IPS-NIHi7 (cell line): ENCODE data around the gene KMO.

ENCODE experiments used
- DNase-seq: peaks from one replicate; pipeline ENCODE4 v3.0.0; 2012; ENCODE audit warnings: mixed read lengths; ENCODE audit errors: extremely low spot score

KMO gene

GRCh38 chr1:241627453-241628259, 95.5 kb downstream of the KMO start:
- peak; percentile 32 for DNase-seq

- DNase-seq, result no peak
These were observed 97.8 kb downstream of the KMO start for GRCh38 chr1:241630005-241630404.

GRCh38 chr1:241630476-241630875, 98.3 kb downstream of the KMO start:
- no peak for DNase-seq

- no peak for DNase-seq
These were observed 98.7 kb downstream of the KMO start for GRCh38 chr1:241630899-241631298.

GRCh38 chr1:241631674-241632073, 99.5 kb downstream of the KMO start:
- DNase-seq, result no peak

- no peak for DNase-seq
These were observed 100.8 kb downstream of the KMO start for GRCh38 chr1:241632987-241633386.

GRCh38 chr1:241635556-241636152, 103.5 kb downstream of the KMO start:
- no peak for DNase-seq

- DNase-seq, result no peak
These were observed 104.1 kb downstream of the KMO start for GRCh38 chr1:241636291-241636690.

GRCh38 chr1:241637046-241637590, 104.9 kb downstream of the KMO start:
- no peak for DNase-seq

- no peak for DNase-seq
These were observed 105.4 kb downstream of the KMO start for GRCh38 chr1:241637604-241638003.

GRCh38 chr1:241638099-241638682, 106.0 kb downstream of the KMO start:
- DNase-seq, result no peak

GRCh38 chr1:241638909-241639622, 106.9 kb downstream of the KMO start:
- DNase-seq, result no peak

GRCh38 chr1:241639623-241640148, 107.5 kb downstream of the KMO start:
- peak; percentile 22 for DNase-seq

GRCh38 chr1:241640149-241640866, 108.1 kb downstream of the KMO start, which contains the start of the genes CHML and OPN3:
TSS of gene CHML (minus strand) at chr1:241640369. CDS start at chr1:241635766, 4,603 bp downstream.
TSS of gene OPN3 (minus strand) at chr1:241640369. CDS start at chr1:241640254, 115 bp downstream.
- peak; percentile 98 for DNase-seq

- no peak for DNase-seq
These were observed 108.9 kb downstream of the KMO start for GRCh38 chr1:241640867-241641622.

GRCh38 chr1:241641773-241642592, 109.8 kb downstream of the KMO start:
- no peak for DNase-seq

- DNase-seq, result no peak
These were observed 110.4 kb downstream of the KMO start for GRCh38 chr1:241642593-241642944.

GRCh38 chr1:241644259-241644658, 112.1 kb downstream of the KMO start:
- no peak for DNase-seq

- DNase-seq, result no peak
These were observed 113.0 kb downstream of the KMO start for GRCh38 chr1:241645199-241645598.
